ENCODE data around the gene PDE8B. TPM values are rescaled to one million over a fixed set of nuclear protein-coding genes. Genes with fewer than 3 reads are reported as not detected.
A peak's percentile ranks its signal among the peaks of the same experiment; 100 is the strongest.

Gene PDE8B
- total RNA-seq, 1 donor from 2014 or later, result 5.9 TPM

DNA sequence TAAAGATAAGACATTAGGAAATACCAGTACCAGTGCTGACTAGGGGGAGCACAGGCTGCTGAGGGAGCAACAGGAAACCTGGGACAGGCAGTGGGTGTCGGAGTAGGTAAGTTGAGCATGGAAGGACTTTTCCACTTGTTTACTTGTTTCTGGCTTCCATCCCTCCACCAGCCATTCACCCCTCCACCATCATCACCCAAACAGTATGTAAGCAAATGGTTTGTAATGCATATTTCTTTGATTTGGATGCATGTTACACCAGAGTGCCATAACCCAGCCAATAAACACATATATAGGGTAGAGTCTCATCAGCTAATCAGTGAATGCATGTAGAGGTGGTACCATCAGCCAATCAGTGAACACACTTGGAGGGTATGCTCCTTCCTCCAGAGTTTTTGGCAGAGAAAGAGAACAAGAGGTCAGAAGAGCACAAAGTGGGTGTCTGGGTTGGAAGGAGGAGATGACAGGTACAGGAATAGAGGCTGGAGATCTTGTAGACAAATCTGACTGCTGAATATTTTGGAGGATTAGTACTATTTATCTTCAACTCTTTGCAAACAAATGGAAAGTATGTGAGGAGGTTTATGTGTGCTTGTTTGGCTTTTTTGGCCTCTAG lies 37.7 kb upstream of the PDE8B start:
- TF ChIP-seq POLR2A (IDR thresholded peaks at IDR 0.05), result no peak
- no peak overlapping the region for H3K27ac ChIP-seq
- H3K27me3 ChIP-seq, result no peaks in the 10 kb centered on the region
- peaks cover 12% of the 10 kb centered on the region for H3K4me1 ChIP-seq
- intact Hi-C loops (cut with DNase I), result no loop called here
- H3K9me3 ChIP-seq, result no peaks in the 10 kb centered on the region
- H3K36me3 ChIP-seq, result no peaks in the 10 kb centered on the region
- no peak overlapping the region for H3K4me3 ChIP-seq
- DNase-seq (ENCODE audit: extremely low spot score in 2 of 2), result peak; percentile 12 to 58

DNA sequence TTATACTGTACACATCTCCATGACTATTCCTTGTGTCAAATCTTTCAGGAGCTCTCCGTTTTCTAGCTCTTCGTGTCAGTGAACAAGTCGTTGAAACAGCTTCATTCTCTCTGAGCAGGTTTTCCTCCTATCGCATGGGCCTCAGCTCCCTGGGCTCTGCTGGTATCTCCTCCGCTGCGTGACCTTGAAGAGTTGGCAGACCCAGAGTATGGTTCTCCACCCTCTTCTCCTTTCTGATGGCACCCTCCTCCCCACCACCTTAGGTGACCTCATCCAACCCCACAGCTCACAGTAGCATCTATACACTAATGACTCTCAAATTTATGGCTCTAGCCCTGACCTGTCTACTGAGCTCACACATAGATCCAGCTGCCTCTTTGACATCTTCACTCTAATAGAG lies 36.0 kb upstream of the PDE8B start:
- no peak for TF ChIP-seq POLR2A (IDR thresholded peaks at IDR 0.05)
- no peak for TF ChIP-seq POLR2AphosphoS5 (IDR thresholded peaks at IDR 0.05; ENCODE audit: insufficient read depth in 1 of 2, low read depth in 1 of 2)
- Histone ChIP-seq H3K9me3 (no peaks in the 10 kb centered on the region), H3K4me3 (no peak overlapping the region), H3K27ac (no peak overlapping the region), H3K36me3 (no peaks in the 10 kb centered on the region), H3K4me1 (no peaks in the 10 kb centered on the region), H3K27me3 (no peaks in the 10 kb centered on the region)
- DNase-seq (ENCODE audit: extremely low spot score in 2 of 2), result no peak
- intact Hi-C loops (cut with DNase I), result no loop called here

DNA sequence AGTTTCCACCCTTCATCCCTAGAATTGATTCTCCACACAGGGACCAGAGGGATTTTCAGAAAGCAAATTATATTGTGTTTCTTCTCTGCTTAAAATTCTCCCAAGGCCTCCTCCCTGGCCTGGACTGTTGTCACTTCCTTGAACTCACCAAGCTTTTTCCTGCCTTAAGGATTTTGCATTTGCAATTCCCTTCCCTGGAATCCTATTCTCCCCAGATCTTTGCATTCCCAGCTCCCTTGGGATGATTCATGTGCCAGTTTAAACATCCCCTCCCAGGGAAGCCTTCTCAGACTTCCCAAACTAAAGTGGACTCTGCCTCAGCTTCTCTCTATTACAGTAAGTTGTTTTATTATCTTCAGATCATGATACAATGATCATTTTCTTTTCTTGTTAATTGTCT lies 35.2 kb upstream of the PDE8B start:
- Histone ChIP-seq H3K36me3 (no peaks in the 10 kb centered on the region), H3K4me1 (peaks cover 3% of the 10 kb centered on the region), H3K27ac (no peak overlapping the region), H3K9me3 (no peaks in the 10 kb centered on the region), H3K4me3 (no peak overlapping the region), H3K27me3 (no peaks in the 10 kb centered on the region)
- no peak for DNase-seq (ENCODE audit: extremely low spot score in 2 of 2)
- TF ChIP-seq, protein P1, sequence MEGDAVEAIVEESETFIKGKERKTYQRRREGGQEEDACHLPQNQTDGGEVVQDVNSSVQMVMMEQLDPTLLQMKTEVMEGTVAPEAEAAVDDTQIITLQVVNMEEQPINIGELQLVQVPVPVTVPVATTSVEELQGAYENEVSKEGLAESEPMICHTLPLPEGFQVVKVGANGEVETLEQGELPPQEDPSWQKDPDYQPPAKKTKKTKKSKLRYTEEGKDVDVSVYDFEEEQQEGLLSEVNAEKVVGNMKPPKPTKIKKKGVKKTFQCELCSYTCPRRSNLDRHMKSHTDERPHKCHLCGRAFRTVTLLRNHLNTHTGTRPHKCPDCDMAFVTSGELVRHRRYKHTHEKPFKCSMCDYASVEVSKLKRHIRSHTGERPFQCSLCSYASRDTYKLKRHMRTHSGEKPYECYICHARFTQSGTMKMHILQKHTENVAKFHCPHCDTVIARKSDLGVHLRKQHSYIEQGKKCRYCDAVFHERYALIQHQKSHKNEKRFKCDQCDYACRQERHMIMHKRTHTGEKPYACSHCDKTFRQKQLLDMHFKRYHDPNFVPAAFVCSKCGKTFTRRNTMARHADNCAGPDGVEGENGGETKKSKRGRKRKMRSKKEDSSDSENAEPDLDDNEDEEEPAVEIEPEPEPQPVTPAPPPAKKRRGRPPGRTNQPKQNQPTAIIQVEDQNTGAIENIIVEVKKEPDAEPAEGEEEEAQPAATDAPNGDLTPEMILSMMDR (IDR thresholded peaks at IDR 0.05), result no peak
- TF ChIP-seq POLR2AphosphoS5 (IDR thresholded peaks at IDR 0.05; ENCODE audit: insufficient read depth in 1 of 2, low read depth in 1 of 2) (no peak), POLR2A (IDR thresholded peaks at IDR 0.05) (no peak)
- intact Hi-C loops (cut with DNase I), result no loop called here

DNA sequence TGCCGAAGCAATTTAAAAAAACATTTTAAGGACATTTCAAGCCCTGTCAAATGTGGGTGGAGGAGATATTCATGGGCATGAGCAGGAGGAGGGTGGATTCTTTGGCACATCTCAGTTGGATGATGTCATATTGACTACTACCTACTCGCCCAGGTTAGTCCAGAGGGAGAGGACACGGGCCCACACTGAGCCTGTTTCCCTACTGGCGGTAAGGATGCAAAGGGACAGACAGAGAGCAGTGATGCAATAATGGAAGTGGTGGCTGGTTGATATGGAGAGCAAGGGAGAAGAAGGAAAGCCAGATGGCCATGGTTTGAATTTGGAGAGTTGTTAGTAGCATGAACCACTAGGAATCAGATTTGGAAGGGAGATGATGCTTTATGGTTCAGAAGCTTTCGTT lies 34.1 kb upstream of the PDE8B start:
- Histone ChIP-seq H3K27me3 (no peaks in the 10 kb centered on the region), H3K27ac (no peak overlapping the region), H3K36me3 (no peaks in the 10 kb centered on the region), H3K9me3 (no peaks in the 10 kb centered on the region), H3K4me1 (peaks cover 15% of the 10 kb centered on the region), H3K4me3 (no peak overlapping the region)
- intact Hi-C loops (cut with DNase I), result no loop called here
- TF ChIP-seq, protein P1 (IDR thresholded peaks at IDR 0.05), result no peak
- no peak for TF ChIP-seq POLR2A (IDR thresholded peaks at IDR 0.05)
- TF ChIP-seq POLR2AphosphoS5 (IDR thresholded peaks at IDR 0.05; ENCODE audit: insufficient read depth in 1 of 2, low read depth in 1 of 2), result no peak
- DNase-seq (ENCODE audit: extremely low spot score in 2 of 2), result no peak

DNA sequence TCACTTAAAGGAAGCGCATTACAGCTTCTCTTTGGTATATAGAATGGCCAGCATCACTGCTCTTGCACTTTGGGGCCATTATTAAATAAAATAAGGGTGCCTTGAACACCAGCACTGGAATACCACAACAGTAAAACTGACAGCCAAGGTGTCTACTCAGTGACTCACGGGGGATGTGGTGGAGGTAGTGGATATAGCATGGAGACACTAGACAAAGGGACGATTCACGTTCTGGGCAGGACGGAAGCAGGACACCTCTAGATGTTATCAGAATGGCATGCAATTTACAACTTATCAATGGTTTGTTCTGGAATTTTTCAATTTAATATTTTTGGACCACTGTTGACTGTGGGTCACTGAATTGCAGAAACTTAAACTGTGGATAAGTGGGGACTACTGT lies 32.9 kb upstream of the PDE8B start:
- intact Hi-C loops (cut with DNase I), result no loop called here
- Histone ChIP-seq H3K4me1 (peaks cover 15% of the 10 kb centered on the region), H3K27ac (no peak overlapping the region), H3K36me3 (no peaks in the 10 kb centered on the region), H3K9me3 (no peaks in the 10 kb centered on the region), H3K27me3 (no peaks in the 10 kb centered on the region), H3K4me3 (no peak overlapping the region)
- no peak for TF ChIP-seq POLR2AphosphoS5 (IDR thresholded peaks at IDR 0.05; ENCODE audit: insufficient read depth in 1 of 2, low read depth in 1 of 2)
- TF ChIP-seq, protein P1 (IDR thresholded peaks at IDR 0.05), result no peak
- TF ChIP-seq POLR2A (IDR thresholded peaks at IDR 0.05), result no peak
- DNase-seq (ENCODE audit: extremely low spot score in 2 of 2), result no peak

DNA sequence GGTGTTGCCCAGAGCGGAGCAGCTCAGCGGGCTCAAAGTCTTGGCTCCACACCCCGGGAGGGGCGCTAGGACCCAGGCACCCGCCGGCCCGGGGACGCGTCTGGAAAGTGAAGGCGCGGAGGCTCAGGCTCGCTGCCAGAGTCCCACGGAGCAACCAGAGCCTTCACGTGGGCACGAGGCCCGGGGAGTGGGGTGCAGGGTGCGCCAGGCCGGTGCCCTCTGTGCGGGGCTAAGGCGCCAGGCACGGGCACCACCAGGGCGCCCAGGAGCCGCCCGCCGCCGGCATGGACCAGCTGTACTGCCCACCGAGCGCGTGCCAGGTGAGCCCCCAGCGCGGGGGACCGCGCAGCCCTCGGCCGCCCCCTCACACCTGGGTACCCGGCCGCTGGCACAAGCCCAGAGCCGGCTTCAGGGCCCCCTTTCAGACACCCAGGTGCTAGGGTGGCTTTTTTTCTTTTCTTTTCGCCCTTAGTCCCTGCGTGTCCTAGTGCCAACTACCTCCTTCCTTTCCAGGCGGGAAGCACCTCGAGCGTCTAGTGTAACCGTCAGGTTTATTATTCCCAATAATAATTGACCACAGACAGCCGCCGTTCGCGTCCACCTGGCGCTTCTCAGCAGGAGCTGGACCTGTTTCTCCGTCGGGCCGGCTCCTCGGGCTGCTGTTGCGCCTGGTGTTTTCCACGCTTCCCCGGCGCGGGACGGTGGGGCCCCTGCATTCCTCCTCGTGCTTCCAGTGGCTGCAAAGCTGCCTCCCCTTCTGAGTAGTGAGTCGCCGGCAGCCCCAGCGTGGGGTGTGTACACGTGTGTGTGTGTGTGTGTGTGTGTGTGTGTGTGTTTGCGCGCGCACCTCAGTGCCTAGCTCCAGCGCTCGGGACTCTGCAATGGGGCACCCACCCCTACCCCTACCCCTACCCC lies 30.1 kb upstream of the PDE8B start:
- TF ChIP-seq POLR2A (IDR thresholded peaks at IDR 0.05) (no peak), POLR2AphosphoS5 (IDR thresholded peaks at IDR 0.05; ENCODE audit: insufficient read depth in 1 of 2, low read depth in 1 of 2) (no peak)
- TF ChIP-seq, protein P1 (IDR thresholded peaks at IDR 0.05), result no peak
- Histone ChIP-seq H3K4me3 (peak overlapping the region; percentile 52 to 55), H3K9me3 (no peaks in the 10 kb centered on the region), H3K36me3 (no peaks in the 10 kb centered on the region), H3K27me3 (no peaks in the 10 kb centered on the region), H3K27ac (peak overlapping the region; percentile 30), H3K4me1 (peaks cover 15% of the 10 kb centered on the region)
- DNase-seq (ENCODE audit: extremely low spot score in 2 of 2), result no peak
- intact Hi-C loops (cut with DNase I), result no loop called here

Measured in vagina (tissue), 2 donors.